CD4-positive, alpha-beta T cell treated with Interleukin-21 for 1 hour (primary cell): ENCODE data around the gene ZFAND6.
A peak's percentile ranks its signal among the peaks of the same experiment; 100 is the strongest.
"Not testable (repeated sequence)": the region's sequence is repeated elsewhere in the genome, so short reads cannot be mapped to it uniquely, and the experiment has no call there.

Source experiments
- DNase-seq: peaks from one replicate; pipeline ENCODE4 v3.0.0-alpha.2; 2020

Gene ZFAND6

DNA sequence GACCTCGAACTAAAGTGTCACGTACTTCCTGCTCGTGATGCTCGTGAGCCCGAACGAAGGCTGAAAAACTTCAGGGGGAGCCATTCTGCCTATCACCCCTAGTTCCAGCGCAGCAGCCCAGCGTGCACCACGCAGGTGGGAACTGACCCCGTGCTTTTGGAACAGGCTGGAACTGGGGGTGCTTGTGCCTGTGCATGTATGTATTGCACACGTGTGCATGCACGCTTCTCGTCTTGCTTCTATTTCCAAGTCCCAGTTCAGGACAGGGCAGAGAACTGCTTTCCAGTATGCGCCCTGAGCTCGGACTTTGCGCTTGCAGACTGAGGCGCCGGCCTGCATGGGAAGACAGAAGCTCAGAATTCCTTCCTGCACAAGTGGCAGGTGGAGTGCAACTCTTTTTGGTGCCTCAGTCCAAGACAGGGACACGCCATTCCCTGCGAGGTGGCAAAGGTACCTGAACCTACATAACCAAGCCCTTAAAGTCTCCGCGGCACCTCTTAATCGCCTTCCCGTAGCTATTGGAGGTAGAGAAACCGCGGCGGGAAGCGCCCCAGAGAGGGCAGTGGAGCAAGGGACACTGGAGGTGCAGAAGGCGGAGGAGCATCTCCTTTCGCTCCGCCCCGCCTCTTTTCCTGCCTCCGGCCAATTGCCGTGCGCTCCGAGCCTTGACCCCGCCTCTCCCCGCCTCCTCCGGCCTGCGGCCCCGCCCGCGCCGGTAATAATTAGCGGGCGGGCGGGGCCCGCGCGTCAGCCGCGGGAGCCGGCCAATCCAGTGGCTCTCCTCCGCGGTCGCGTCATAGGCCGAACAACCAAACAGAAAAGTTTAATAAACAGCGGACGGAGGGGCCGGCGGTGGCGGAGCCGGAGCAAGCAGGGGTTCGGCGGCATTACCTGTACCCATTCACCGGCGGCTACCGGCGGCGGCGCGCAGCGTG is at the start of gene ZFAND6:
Gene ZFAND6 (plus strand): TSS at position 826 of the 935 bp plus-strand sequence. CDS start 60,669 bp downstream, outside the sequence.
- peak; percentile 95 for DNase-seq

DNA sequence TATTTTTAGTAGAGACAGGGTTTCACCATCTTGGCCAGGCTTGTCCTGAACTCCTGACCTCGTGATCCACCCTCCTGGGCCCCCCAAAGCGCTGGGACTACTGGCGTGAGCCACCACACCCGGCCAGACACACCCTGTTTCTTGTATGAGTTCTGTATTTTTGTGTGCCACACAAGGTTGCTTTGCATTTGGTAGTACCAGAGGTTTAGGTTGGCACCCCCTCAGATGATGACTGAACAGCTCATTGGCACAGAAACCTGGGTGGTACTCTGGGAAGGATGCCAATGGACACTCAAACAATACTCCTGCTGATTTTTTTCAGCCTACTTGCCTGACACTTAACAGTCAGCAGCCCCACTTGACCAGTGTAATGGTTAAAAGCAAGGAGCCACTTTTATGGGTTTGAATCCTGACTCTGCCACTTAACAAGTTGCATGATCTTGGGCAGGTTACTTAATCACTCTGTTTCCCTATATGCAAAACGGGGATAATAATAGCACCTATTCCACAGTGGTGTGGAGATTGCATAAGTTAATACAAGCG is 49.3 kb upstream of the ZFAND6 start:
- DNase-seq = no peak

DNA sequence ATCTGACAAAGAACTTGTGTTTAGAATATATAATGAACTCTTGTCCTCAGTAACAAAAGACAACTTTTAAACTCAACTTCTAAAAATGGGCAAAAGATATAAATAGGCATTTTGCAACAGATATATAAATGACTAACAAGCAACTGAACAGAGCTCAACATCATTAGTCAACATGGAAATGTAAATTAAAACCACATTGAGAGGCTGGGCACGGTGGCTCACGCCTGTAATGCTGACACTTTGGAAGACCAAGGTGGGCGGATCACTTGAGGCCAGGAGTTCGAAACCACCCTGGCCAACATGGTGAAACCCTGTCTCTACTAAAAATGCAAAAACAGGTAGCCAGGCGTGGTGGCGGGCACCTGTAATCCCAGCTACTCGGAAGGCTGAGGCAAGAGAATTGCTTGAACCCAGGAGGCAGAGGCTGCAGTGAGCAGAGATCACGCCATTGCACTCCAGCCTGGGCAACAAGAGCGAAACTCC is 48.4 kb upstream of the ZFAND6 start:
- DNase-seq = not testable (repeated sequence)

DNA sequence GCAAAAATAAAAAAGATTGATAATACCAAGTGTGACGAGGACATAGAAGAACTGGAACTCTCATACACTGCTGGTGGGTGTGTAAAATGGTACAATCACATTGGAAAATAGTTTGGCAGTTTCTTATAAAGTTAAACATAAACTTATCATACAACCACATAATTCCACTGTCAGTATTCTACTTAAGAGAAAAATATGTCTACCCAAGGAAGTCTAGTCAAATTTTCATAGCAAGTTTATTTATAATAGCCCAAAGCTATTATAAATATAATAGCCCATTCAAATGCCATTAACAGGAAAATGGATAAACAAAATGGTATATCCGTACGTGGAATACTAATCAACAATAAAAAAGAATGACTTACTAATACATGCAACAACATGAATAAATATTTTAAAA is 47.9 kb upstream of the ZFAND6 start:
- no peak for DNase-seq

DNA sequence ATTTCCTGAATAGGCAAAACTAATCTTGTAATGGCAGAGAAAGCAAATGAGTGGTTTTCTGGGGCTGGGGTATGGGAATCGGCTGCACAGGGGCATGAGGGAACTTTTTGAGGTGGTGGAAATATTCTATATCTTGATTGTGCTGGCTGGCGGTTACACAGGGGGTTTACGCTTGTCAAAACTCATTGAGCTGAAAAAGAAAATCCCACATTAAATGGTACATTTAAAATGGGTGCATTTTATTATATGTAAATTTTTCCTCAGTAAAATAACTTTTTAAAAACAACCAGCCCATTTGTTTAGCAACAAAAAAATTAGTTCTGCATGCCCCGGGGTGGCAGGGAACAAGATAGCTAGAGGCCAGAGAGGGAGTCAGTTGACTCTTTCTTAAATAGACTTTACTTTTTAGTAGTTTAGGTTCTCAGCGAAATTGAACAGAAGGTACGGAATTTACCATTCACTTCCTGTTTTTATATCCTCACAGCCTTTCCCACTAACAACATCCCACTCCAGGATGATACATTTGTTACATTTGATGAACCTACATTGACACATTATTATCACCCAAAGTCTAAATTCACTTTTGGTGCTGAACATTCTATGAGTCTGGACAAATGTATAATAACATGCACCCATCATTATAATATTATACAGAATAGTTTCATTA is 47.3 kb upstream of the ZFAND6 start:
- DNase-seq = no peak

DNA sequence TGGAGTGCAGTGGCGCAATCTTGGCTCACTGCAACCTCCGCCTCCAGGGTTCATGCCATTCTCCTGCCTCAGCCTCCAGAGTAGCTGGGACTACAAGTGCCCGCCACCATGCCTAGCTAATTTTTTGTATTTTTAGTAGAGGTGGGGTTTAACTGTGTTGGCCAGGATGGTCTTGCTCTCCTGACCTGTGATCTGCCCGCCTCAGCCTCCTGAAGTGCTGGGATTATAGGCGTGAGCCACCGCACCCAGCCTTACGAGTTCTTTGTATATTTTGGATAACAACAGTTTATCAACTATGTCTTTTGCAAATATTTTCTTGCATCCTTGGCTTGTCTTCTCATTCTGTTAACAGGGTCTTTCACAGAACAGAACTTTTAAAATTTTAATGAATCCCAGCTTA is 45.3 kb upstream of the ZFAND6 start:
- DNase-seq = not testable (repeated sequence)

DNA sequence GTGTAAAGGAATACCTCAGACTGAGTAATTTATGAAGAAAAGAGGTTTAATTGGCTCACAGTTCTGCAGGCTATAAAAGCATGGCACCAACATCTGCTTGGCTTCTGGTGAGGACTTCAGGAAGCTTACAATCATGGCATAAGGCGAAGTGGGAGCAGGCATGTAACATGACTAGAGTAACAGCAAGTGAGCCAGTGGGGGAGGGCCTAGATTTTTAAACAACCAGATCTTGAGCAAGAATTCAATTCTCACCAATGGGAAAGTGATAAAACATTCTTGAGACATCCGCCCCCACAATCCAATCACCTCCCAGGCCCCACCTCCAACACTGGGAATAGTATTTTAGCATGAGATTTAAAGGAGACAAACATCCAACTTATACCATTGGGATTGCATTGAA is 44.3 kb upstream of the ZFAND6 start:
- DNase-seq = no peak

DNA sequence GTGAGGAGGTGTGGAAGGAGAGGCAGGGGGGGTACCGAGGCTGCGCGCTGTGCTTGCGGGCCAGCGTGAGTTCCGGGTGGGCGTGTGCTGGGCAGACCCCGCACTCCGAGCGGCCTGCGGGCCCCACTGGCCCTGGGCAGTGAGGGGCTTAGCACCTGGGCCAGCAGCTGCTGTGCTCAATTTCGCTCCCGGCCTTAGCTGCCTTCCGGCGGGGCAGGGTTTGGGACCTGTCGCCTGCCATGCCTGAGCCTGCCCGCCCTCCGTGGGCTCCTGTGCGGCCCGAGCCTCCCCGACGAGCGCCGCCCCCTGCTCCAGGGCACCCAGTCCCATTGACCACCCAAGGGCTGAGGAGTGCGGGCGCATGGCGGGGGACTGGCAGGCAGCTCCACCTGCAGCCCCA is 43.0 kb upstream of the ZFAND6 start:
- not testable (repeated sequence) for DNase-seq

DNA sequence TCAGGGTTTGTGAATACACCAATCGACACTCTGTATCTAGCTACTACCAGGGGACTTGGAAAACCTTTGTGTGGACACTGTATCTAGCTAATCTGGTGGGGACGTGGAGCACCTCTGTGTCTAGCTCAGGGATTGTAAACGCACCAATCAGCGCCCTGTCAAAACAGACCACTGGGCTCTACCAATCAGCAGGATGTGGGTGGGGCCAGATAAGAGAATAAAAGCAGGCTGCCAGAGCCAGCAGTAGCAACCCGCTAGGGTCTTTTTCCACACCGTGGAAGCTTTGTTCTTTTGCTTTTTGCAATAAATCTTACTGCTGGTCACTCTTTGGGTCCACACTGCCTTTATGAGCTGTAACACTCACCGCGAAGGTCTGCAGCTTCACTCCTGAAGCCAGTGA is 42.3 kb upstream of the ZFAND6 start:
- not testable (repeated sequence) for DNase-seq

DNA sequence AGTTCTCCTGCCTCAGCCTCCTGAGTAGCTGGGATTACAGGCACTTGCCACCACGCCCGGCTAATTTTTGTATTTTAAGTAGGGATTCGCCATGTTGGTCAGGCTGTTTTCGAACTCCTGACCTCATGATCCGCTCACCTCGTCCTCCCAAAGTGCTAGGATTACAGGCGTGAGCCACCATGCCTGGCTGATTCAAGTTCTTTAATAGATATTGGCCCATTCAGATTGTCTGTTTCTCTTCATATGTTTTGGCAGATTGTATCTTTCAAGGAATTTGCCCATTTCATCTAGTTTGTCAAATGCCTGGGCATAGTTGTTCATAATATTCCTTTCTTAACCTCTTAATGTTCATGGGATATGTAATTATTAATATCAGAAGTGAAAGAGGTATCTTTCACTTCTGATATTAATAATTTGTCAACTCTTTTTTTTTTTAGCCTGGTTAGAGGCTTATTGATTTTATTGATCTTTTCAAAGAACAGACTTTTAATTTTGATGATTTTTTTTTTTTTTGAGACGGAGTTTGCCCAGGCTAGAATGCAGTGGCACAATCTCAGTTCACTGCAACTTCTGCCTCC is 40.2 kb upstream of the ZFAND6 start:
- DNase-seq = no peak

DNA sequence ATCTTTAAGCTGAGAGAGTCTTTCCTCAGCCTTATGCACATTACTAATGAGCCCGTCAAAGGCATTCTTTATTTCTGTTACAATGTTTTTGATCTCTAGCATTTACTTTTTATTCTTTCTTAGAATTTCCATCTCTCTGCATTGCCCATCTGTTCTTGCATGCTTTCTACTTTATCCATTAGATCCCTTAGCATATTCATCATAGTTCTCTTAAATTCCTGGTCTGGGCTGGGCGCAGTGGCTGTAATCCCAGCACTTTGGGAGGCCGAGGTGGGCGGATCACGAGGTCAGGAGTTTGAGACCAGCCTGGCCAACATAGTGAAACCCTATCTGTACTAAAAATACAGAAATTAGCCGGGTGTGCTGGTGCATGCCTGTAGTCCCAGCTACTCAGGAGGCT is 39.3 kb upstream of the ZFAND6 start:
- not testable (repeated sequence) for DNase-seq

DNA sequence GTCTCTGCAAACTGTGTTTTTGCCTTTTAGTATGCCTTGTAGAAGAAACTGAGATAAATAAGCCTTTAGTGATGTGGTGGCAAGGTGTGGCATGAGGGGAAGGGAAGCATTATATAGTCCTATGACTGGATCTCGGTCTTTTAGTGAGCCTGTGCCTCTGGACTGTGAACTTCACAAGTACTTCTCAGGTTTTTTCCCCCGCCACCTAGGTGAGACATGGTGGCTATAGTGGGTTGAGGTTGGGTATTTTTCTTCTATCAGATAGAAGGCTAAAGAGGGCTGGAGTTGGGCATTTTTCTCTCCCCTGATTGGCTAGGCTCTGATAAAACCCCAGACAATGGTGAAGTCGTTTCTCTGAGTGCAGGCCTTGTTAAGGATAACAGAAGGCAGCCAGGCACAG is 38.7 kb upstream of the ZFAND6 start:
- DNase-seq = no peak

DNA sequence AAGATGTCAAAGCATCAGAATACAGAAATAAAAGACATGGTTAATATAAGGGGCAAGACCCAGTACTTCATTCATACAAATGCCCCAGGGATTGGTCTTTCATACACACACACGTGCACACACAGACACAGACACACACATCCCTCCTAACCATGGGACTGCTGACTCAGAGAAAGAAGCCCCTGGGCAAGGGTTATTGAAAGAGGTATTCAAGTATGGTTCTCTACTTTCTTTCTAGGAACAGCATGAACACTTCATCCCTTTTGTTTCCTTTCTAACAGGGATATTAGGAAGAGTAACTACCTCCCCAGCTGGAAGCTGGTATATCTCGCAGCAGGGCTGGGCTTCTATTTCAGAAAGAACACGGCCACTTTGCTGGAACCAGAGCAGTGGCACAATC is 33.2 kb upstream of the ZFAND6 start:
- no peak for DNase-seq

DNA sequence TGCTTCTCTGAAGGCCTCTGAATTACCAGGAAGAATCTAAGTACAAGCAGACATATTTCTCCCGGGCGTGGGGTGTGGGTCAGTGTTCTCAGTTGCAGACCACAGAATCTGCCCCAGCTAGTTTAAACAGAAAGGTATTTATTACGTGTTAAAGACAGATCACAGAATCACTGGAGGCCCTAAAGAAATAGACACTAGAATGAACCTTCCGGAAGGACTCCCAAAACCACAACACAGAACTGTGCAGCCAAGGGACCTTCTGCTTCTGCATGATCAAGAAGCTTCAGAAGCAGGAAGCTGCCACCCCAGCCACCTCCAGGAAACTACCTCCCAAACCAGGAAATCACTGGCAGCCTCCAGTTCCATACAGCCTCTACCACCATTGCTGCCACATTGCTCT is 32.7 kb upstream of the ZFAND6 start:
- no peak for DNase-seq

DNA sequence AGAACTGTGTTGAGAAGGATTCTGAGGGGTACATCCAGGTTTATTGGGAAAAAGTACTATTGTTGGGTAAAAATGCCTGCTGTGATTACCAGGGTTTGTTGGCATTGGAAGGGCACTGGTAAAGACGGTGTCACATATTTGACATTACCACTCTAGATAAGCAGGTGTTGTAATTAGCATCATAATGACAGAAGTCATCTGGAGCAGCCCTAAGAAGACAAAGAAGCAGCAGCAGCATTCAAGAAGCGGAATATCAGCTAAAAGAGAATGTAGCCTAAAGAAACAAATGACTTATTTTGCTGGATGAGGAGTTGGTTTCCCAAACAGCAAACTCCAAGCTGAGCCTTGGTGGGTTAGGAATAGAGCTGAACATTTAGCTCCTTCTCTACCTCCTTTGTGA is 30.5 kb upstream of the ZFAND6 start:
- no peak for DNase-seq

DNA sequence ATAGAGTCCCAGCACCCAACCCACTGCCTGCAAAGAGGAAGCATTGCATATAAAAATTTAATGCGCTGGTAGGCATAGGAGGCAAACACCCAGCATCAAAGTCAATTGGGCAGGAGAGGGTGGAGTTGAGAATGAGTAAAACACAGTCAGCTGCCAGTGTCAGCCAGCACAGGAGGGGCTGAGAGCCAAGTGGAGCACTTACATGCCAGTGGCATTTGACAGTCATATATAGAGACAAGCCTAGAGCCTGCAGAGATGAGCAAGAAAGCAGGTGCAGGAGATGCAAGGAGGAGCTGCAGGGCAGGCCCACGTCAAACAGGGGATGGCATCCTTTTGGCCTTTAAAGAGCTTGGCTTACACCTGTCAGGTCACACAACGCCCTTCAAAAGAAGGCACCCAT is 27.6 kb upstream of the ZFAND6 start:
- DNase-seq = no peak

DNA sequence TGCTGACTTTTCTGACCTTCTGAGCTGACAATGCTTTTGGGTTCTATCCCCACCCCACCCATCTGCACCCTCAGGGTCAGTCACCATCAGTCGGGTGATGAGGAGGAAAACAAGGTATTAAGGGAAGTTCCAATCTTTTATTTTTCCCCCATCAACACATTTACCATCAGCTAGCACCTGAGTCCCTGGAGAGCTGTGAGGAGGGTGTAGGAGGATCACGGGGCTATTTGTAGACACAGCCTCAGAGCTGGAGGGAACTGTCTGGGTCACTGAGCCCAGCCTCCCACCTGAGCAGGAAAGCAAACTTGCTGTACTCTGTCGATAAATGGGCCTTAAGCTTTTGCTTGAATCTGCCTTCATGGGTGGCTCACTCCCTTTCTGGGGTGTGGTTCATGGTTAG is 24.8 kb upstream of the ZFAND6 start:
- DNase-seq = no peak

DNA sequence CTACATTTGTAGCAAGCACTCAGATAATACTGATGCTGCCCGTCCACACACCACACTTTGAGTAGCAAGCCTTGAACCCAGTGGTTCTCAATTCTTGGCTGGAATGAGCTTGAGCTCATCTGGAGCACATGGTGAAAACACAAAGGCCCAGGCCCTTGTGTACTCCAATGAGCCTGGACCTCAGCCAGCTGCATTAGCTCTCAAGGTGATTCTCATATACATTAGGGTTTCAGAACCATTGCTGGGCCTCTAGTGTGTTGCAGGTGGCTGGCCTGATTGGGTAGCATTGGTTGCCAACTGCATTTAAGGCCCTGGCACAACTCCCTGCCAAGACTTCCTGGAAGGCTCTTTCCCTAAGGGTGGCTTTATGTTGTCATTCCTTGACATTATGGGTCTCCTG is 23.4 kb upstream of the ZFAND6 start:
- no peak for DNase-seq

DNA sequence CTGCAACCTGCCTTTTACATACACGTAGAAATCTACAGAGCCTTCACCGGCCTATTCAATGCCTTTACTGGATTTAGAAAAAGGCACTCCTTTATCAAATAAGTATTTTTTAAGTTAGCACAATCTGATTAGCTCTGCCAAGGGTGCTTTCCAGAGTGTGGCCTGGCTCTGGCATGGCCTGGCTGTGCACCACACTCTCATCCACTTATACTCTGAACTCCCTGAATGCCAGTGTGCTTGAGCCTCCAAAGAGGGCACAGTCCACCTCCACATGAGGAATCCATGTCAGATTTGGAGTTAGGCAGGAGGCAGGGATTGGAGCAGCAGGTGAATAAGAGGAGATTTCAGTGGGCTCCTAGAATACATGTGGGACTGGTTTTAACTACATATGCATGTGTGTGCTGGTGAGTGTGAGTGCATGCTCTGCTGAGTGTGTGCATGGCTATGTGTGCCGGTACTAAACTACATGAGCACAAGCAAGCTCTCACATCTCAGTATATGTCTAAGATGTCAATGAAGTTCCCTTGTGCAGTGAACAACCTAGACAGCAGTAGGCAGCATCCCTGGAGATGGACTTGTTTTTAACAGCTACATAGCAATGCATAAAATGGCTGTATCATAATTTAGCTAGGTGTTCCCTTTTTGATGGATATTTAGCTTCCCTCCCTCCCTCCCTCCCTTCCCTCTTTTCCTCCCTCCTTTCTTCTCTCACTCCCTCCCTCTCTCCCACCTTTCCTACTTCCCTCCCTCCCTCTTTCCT is 17.8 kb upstream of the ZFAND6 start:
- DNase-seq = no peak

DNA sequence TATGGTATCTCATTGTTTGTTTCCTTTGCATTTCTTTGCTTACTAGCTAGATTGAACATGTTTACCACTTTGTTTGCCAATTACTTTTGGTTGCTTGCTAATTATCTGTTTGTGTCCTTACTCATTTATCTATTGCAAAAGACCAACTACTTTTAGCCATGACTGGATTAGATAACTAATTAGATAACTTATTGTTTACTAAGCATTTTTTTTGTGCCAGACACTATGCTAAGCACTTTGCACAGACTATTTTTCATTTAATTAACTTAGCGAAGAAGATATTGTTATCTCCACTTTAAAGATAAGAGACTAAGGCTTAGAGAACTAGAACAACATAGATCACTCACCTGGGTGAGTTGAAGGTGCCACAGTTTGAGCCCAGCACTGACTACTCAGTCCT is 16.9 kb upstream of the ZFAND6 start:
- no peak for DNase-seq

DNA sequence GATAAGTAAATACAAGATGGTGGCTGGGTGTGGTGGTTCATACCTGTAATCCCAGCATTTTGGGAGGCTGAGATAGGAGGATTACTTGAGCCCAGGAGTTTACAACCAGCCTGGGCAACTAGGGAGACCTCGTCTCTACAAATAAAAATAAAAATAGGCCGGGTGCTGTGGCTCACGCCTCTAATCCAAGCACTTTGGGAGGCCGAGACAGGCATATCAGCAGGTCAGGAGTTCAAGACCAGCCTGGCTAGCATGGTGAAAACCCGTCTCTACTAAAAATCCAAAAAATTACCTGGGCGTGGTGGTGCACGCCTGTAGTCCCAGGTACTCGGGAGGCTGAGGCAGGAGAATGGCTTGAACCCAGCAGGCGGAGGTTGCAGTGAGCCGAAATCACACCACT is 14.3 kb upstream of the ZFAND6 start:
- DNase-seq = not testable (repeated sequence)

DNA sequence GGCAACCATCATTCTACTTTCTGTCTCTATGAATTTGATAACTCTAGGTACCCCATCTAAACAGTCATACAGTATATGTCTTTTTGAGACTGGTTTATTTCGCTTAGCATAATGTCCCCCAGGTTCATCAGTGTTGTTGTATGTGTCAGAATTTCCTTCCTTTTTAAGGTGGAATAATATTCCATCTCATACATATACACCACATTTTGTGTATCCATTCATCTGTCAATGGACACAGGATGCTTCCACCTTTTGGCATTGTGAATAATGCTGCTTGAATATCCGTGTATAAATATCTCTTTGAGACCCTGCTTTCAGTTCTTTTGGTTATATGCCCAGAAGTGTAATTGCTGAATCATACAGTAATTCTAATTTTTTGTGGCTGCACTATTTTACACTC is 10.4 kb upstream of the ZFAND6 start:
- no peak for DNase-seq
